HepG2 (cell line): ENCODE measurements around the gene ABCB9. TPM values are rescaled to one million over a fixed set of nuclear protein-coding genes. Genes with fewer than 3 reads are reported as not detected.

Experiments
- AHR ChIP-seq: IDR thresholded peaks from 2 replicates; pipeline ENCODE4 v1.6.1; 2018; ENCODE audit warnings: missing genetic modification reagents, missing compliant biosample characterization
- ETV6 ChIP-seq: sonication (generic); formaldehyde crosslinking; conservative IDR thresholded peaks from 2 replicates; pipeline ENCODE4 v1.4.0; 2020; ENCODE audit warnings: missing genetic modification reagents
- FOXK1 ChIP-seq: sonication (generic); formaldehyde crosslinking; IDR thresholded peaks from 2 replicates; pipeline ENCODE4 v1.4.0; 2020; ENCODE audit warnings: low read depth, missing genetic modification reagents, borderline replicate concordance
- HOMEZ ChIP-seq: IDR thresholded peaks from 2 replicates; pipeline ENCODE4 v1.6.1; 2016; ENCODE audit warnings: low read depth
- POLR2AphosphoS5 ChIP-seq: IDR thresholded peaks from 2 replicates; pipeline ENCODE4 v1.6.1; 2012; ENCODE audit warnings: low read depth, low read length
- SP1 ChIP-seq, 2 experiments: fragments of 450-650 bp in 1 of 2; sonication (generic) in 1 of 2; formaldehyde crosslinking in 1 of 2; IDR thresholded peaks; 2 replicates each; pipeline versions ENCODE4 v1.4.0 to v1.6.1; 2016 to 2020; ENCODE audit warnings: missing genetic modification reagents in 1 of 2
- TCF7 ChIP-seq: sonication (generic); IDR thresholded peaks from 2 replicates; pipeline ENCODE4 v1.6.1; 2016; ENCODE audit warnings: antibody characterized with exemption, low read depth
- ZFP82 ChIP-seq: sonication (generic); formaldehyde crosslinking; IDR thresholded peaks from 2 replicates; pipeline ENCODE4 v1.5.1; 2020; ENCODE audit warnings: mild to moderate bottlenecking, missing genetic modification reagents, borderline replicate concordance
- ZGPAT ChIP-seq: IDR thresholded peaks from 2 replicates; pipeline ENCODE4 v1.6.1; 2016; ENCODE audit warnings: mild to moderate bottlenecking
- ZHX1 ChIP-seq: sonication (generic); formaldehyde crosslinking; IDR thresholded peaks from 2 replicates; pipeline ENCODE4 v1.8.1; 2022; ENCODE audit warnings: low read depth, mild to moderate bottlenecking, missing genetic modification reagents
- ZHX2 ChIP-seq, 2 experiments: sonication (generic) in 1 of 2; formaldehyde crosslinking in 1 of 2; IDR thresholded peaks; 2 replicates each; pipeline versions ENCODE4 v1.6.1 to v1.9.0; 2014 to 2022; ENCODE audit warnings: antibody characterized with exemption in 1 of 2, borderline replicate concordance in 1 of 2, inconsistent platforms in 1 of 2, low read depth in 1 of 2, missing genetic modification reagents in 1 of 2
- ZMYM4 ChIP-seq: sonication (generic); formaldehyde crosslinking; IDR thresholded peaks from 2 replicates; pipeline ENCODE4 v1.8.1; 2023; ENCODE audit warnings: mild to moderate bottlenecking, missing genetic modification reagents
- ZNF333 ChIP-seq: sonication (generic); formaldehyde crosslinking; IDR thresholded peaks from 2 replicates; pipeline ENCODE4 v1.4.0; 2020; ENCODE audit warnings: mild to moderate bottlenecking, missing genetic modification reagents, borderline replicate concordance
- ZNF350 ChIP-seq: sonication (generic); formaldehyde crosslinking; IDR thresholded peaks from 2 replicates; pipeline ENCODE4 v1.4.0; 2020; ENCODE audit warnings: mild to moderate bottlenecking, low read depth, missing genetic modification reagents, borderline replicate concordance
- ZNF430 ChIP-seq: sonication (generic); formaldehyde crosslinking; IDR thresholded peaks from 2 replicates; pipeline ENCODE4 v1.9.0; 2021; ENCODE audit warnings: mild to moderate bottlenecking, missing genetic modification reagents
- ZNF570 ChIP-seq: sonication (generic); formaldehyde crosslinking; IDR thresholded peaks from 2 replicates; pipeline ENCODE4 v1.4.0; 2020; ENCODE audit warnings: mild to moderate bottlenecking, missing genetic modification reagents, borderline replicate concordance
- ZNF614 ChIP-seq: IDR thresholded peaks from 2 replicates; pipeline ENCODE4 v1.6.1; 2018; ENCODE audit warnings: missing biosample characterization, missing genetic modification reagents, inconsistent platforms, borderline replicate concordance
- polyA plus RNA-seq, 8 experiments: library from polyadenylated mRNA; depleted of rRNA in 3 of 8; stranded (reverse) in 7 of 8; unstranded in 1 of 8; fragments of >200 nt; fragmentation: Illumina TruSeq in 4 of 8; extraction: Trizol in 4 of 8; gene quantifications; 2 replicates each; pipeline versions ENCODE4 v1.2.1 to v1.2.3, GENCODE V29; 2011 to 2016; ENCODE audit warnings: low read depth in 4 of 8, missing spikeins in 1 of 8, mixed read lengths in 1 of 8; ENCODE audit not compliant: insufficient read depth in 1 of 8
- total RNA-seq, 5 experiments: library from RNA; depleted of rRNA; stranded (reverse); fragments of >200 nt; fragmentation: Illumina TruSeq; extraction: Trizol; gene quantifications; 2 replicates each; pipeline ENCODE4 v1.2.3, GENCODE V29; 2016; ENCODE audit warnings: low read depth in 1 of 5

Gene ABCB9
- total and polyA plus RNA-seq, 2 of the 13 experiments (the other 11 are each of a cell fraction or from before 2014, with no cell fraction given): 5.1 to 6.0 TPM

- TF ChIP-seq ZFP82 (CRISPR knock-in tag) (0 out of 2 replicates have a peak, but pooled peaks have one; percentile 22), TCF7 (no peak), ZNF350 (peak; percentile 69), HOMEZ (no peak), ZHX1 (0 out of 2 replicates have a peak, but pooled peaks have one; percentile 8), ZMYM4 (peak; percentile 71), ZHX2 (IDR thresholded peaks at IDR 0.05; ENCODE audit: low read depth) (peak; percentile 80), ZHX2 (CRISPR knock-in tag; IDR thresholded peaks at IDR 0.05; ENCODE audit: borderline replicate concordance) (no peak), ZNF333 (CRISPR knock-in tag) (no peak), ETV6 (0 out of 2 replicates have a peak, but pooled peaks have one; percentile 25), POLR2AphosphoS5 (peak; percentile 95), ZNF614 (CRISPR knock-in tag) (no peak), SP1 (IDR thresholded peaks at IDR 0.05) (no peak), SP1 (CRISPR knock-in tag; IDR thresholded peaks at IDR 0.05) (peak; percentile 95), ZNF430 (0 out of 2 replicates have a peak, but pooled peaks have one; percentile 36), AHR (CRISPR knock-in tag) (no peak), FOXK1 (peak; percentile 91; the same call in 1 of the 2 replicates), ZNF570 (CRISPR knock-in tag) (no peak), ZGPAT (peak; percentile 42)
These were observed 8.1 kb upstream of the ABCB9 start (continued) for GRCh38 chr12:122974274-122974891.
